ENCODE data around the gene PRSS21.

The PRSS21 gene

GRCh38 chr16:2771496-2772402 is 45.3 kb upstream of the PRSS21 start:
- no peak for DNase-seq (ENCODE audit: low read depth)
- TF ChIP-seq CTCF (conservative IDR thresholded peaks at IDR 0.05; ENCODE audit: low read depth, low read length): no peak
- no peak overlapping the region for H3K4me3 ChIP-seq (ENCODE audit: low read length)

GRCh38 chr16:2773188-2773968 is 43.7 kb upstream of the PRSS21 start:
- H3K4me3 ChIP-seq (ENCODE audit: low read length): no peak overlapping the region
- TF ChIP-seq CTCF (conservative IDR thresholded peaks at IDR 0.05; ENCODE audit: low read depth, low read length): no peak
- DNase-seq (ENCODE audit: low read depth): no peak

- no peak overlapping the region for H3K4me3 ChIP-seq (ENCODE audit: low read length)
- TF ChIP-seq CTCF (conservative IDR thresholded peaks at IDR 0.05; ENCODE audit: low read depth, low read length): no peak
- DNase-seq (ENCODE audit: low read depth): no peak
These were observed 42.7 kb upstream of the PRSS21 start for GRCh38 chr16:2774161-2774891.

GRCh38 chr16:2775131-2775716 is 41.8 kb upstream of the PRSS21 start:
- TF ChIP-seq CTCF (conservative IDR thresholded peaks at IDR 0.05; ENCODE audit: low read depth, low read length): no peak
- DNase-seq (ENCODE audit: low read depth): no peak
- no peak overlapping the region for H3K4me3 ChIP-seq (ENCODE audit: low read length)

GRCh38 chr16:2775765-2776499 is 41.1 kb upstream of the PRSS21 start:
- no peak for DNase-seq (ENCODE audit: low read depth)
- H3K4me3 ChIP-seq (ENCODE audit: low read length): peak overlapping the region; percentile 86
- no peak for TF ChIP-seq CTCF (conservative IDR thresholded peaks at IDR 0.05; ENCODE audit: low read depth, low read length)

GRCh38 chr16:2776500-2777139 is 40.4 kb upstream of the PRSS21 start:
- TF ChIP-seq CTCF (conservative IDR thresholded peaks at IDR 0.05; ENCODE audit: low read depth, low read length): no peak
- peak overlapping the region; percentile 86 for H3K4me3 ChIP-seq (ENCODE audit: low read length)
- no peak for DNase-seq (ENCODE audit: low read depth)
